Hematopoietic multipotent progenitor cell treated with erythropoietin and hydrocortisone succinate and interleukin-3 and kit ligand, for 8 days (in vitro differentiated cells): Measurements from ENCODE around the gene DNMT1.
"Not testable (repeated sequence)": the region's sequence is repeated elsewhere in the genome, so short reads cannot be mapped to it uniquely, and the experiment has no call there.

Experiments used
- DNase-seq: peaks from one replicate; pipeline ENCODE4 v3.0.0-alpha.2; 2015

DNMT1 gene

DNA sequence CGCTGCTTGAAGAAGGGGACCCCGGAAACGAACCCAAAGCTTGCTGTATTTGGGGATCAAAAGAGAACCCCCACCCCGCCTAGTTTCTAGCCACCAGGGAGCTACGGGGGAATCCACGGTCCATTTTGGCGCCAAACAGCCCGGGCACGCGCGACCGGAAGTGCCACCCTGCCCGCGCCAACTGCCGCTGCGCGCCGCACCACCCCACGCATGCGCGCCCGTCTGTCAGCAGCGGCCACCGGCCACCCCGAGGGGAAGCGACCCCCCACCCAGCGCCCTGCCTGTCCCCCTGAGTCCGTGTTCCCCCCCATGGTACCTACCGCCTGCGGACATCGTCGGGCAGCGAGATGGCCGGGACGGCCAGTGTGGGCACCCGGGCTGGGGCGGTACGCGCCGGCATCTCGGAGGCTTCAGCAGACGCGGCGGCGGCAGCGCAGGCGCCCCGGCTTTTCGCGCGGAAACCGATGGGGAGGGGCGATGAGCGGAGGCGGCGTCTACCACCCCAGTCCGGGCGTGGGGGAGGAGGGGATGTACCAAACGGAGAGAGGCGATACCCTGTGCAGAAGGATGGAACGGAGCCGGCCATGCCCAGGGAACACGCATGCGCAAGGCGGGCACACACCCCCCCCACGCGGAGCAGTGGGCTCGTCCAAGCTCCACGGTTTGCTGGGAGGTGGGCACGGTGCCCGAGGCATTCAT, at the start of gene DNMT1:
DNMT1 (minus strand) TSS at position 454 of the 699 bp plus-strand sequence; CDS start at position 400, 54 bp downstream.
- peak; percentile 97 for DNase-seq

- no peak for DNase-seq
Observed at GRCh38 chr19:10243606-10244005, 48.9 kb upstream of the DNMT1 start.

- not testable (repeated sequence) for DNase-seq
Observed at GRCh38 chr19:10241826-10242449, 47.2 kb upstream of the DNMT1 start.

- no peak for DNase-seq
Observed at GRCh38 chr19:10238172-10238783, 43.5 kb upstream of the DNMT1 start.

GRCh38 chr19:10237702-10238101, 42.9 kb upstream of the DNMT1 start:
- DNase-seq: no peak

DNA sequence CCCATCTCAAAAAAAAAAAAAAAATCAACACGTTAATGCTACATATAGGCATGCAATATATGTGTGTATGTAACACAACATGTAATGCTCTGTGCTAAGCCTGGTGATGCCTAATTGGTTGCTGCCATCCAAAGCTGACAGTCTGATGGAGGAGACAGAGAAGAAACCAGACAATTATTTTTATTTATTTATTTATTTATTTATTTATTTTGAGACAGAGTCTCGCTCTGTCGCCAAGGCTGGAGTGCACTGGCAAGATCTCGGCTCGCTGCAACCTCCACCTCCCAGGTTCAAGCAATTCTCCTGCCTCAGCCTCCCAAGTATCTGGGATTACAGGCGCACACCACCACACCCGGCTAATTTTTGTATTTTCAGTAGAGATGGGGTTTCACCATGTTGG, 40.7 kb upstream of the DNMT1 start:
- DNase-seq: not testable (repeated sequence)

DNA sequence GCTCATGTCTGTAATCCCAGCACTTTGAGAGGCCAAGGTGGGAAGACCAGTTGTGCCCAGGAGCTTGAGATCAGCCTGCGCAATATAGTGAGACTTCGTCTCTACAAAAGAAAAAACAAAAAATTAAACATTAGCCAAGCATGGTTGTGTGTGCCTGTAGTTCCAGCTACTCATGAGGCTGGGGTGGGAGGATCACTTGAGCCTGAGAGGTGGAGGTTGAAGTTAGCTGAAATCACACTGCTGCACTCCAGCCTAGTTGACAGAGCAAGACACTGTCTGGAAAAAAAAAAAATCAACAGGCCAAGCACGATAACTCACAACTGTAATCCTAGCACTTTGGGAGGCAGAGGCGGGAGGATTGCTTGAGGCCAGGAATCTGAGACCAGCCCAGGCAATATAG, 40.2 kb upstream of the DNMT1 start:
- DNase-seq: no peak

GRCh38 chr19:10233946-10234345, 39.2 kb upstream of the DNMT1 start:
- DNase-seq: no peak

DNA sequence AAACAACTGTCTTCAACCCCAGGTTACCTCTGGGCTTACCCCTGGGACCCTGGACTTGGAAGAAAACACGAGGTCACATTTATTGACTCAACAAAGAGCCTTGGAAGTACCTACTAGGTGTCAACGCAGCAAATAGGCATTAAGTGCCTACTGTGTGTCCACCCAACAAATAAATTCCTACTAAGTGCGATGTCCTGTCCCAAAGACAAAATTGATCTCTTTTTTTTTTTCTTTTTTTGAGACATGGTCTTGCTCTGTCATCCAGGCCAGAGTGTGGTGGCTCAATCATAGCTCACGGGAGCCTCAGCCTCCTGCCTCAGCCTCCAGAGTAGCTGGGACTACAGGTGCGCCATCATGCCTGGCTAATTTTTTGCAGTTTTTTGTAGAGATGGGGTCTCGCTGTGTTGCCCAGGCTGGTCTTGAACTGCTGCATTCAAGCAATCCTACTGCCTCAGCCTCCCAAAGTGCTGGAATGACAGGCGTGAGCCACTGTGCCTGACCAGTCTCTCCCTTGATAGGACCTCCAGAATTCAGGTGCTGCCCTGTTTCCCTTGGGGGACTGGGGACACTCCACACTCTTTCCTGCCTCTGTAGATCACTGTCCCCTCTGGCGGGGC, 37.0 kb upstream of the DNMT1 start:
- no peak for DNase-seq

- peak; percentile 57 for DNase-seq
Observed at GRCh38 chr19:10230861-10231611, 36.3 kb upstream of the DNMT1 start, which contains the start of gene S1PR2. Gene S1PR2 (minus strand): TSS chr19:10231331. CDS start chr19:10224905, 6,426 bp downstream.

GRCh38 chr19:10230173-10230860, 35.6 kb upstream of the DNMT1 start:
- no peak for DNase-seq

- peak; percentile 57 for DNase-seq
Observed at GRCh38 chr19:10228920-10229319, 34.2 kb upstream of the DNMT1 start.

GRCh38 chr19:10228393-10228792, 33.6 kb upstream of the DNMT1 start:
- DNase-seq: no peak

DNA sequence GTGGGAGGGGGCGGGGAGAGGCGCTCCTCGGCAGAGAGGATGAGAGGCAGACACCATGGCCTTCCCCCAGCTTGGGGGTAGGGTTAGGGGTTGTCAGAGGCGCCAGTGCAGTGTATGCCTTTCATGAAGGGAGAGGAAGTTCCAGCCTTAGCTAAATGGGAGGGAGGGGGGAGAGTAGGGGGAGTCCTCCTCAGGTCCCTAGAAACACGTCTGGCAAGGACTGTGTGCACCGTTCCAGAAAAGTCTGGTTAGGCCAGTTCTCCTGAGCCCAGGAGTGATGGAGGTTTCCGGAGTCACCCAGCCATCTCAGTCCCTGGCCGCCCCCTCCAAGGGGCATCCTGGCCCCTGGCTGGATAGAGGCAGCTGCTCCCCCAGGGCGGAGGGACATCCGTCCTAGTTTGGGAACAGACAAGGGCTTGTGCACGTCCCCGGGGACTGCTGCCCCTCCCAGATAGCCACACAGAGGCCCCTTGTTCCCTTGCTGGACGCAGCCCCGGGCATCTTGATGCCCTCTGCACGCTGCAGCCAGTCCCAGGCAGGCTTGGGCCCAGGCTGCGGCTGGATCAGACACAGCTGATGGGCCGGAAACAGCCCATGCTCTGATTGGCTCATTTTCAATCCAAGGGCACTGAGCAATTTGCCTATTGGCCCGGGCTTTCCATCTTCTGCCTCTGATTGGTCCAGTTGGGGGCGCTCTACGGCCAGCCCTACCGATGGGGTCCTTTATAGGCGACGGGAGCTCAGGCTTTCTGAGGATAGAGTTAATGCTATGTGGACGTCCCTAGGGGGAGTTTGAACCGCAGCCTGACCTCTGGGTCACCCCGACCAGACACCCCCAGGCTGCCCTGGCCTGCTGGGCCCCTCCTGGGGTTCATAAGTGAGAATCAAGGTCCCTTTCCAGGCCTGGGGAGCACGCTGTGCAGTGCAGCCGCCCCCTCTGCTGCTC, 32.5 kb upstream of the DNMT1 start:
- DNase-seq: peak; percentile 17

DNA sequence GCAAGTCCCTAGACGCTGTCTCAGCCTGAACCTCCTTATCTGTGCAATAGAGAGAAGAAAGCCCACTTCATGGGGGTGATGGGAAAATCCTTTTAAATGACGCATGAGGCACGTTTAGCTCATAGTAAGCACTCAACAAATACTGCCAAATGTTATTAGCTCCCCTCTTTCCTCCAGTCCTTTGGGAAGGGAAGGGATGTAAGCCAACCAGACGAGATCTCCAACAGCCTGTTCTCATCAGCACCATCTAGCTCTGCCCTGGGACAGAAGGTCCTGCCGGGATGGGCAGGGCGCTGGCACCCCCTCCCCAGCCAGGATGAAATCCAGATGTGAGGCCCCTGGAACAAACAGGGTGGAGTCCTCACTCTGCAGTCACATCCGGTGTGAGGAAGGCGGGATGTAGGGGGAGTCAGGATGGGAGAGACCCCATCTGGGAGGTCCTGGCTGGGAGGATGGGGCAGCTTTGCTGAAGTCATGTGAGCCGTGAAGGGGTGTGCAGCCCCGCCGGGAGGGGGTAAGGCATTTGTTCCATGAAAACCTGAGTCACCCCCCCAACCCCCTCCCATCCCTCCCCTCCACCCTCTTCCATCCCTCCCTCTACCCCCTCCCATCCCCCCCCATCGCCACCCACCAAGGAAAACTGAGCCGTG, 31.7 kb upstream of the DNMT1 start:
- DNase-seq: no peak

- DNase-seq: no peak
Observed at GRCh38 chr19:10226021-10226375, 31.2 kb upstream of the DNMT1 start.

GRCh38 chr19:10224337-10224736, 29.6 kb upstream of the DNMT1 start:
- no peak for DNase-seq

- no peak for DNase-seq
Observed at GRCh38 chr19:10223488-10224213, 28.9 kb upstream of the DNMT1 start.

DNA sequence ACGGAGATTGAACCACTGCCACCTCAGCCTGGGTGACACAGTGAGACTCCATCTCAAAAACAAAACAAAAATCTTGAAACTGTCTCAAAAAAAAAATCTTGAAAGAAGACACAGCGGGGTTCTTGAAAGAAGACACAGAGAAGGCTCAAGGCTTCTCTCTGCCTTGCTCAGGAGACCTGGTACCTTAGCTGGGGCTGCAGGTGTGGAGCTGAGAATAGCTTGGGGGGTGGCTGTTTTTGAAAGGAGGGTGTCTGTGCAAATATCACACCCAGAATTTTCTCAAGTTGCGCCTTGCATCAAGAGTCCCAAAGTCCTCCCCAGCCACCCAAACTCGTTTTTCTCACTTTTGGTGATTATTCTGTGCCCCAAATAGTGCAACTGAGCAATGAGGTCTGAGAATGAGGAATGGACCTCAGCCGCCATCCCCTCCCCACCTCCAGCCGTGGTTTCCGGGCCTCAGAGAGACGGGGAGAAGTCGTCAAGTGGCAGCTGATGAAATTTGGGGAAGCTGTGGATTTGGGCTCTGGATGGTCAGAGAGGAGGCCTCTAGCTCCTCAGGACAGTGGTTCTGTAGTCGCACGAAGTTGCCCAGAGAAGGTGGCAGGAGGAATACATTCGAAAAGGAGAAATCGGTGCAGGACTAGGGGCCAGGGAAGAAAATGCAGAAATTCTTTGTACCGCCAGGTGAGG, 27.6 kb upstream of the DNMT1 start:
- no peak for DNase-seq
